Lung (tissue), 12 donors: ENCODE results near the gene PLAAT4. TPM values are rescaled to one million over a fixed set of nuclear protein-coding genes. Genes with fewer than 3 reads are reported as not detected.

Source experiments
- ATAC-seq: fragments of 200-7000 bp; cut with Tn5 transposase; one replicate; pipeline ENCODE4 v1.9.1; 2020; ENCODE audit warnings: moderate number of reproducible peaks; ENCODE audit not compliant: insufficient read depth, low FRiP score
- DNase-seq, 3 donors: peaks; one replicate each; pipeline ENCODE4 v3.0.0-alpha.2; 2013 to 2017
- H3K27ac ChIP-seq, 2 donors: one replicate each; pipeline ENCODE4 v1.5.1; 2013; ENCODE audit warnings: mild to moderate bottlenecking in 2 of 2, moderate library complexity in 2 of 2, control low read depth in 1 of 2, inconsistent platforms in 1 of 2, low read depth in 1 of 2, low read length in 1 of 2
- H3K27me3 ChIP-seq, 3 donors: one replicate each; pipeline ENCODE4 v1.5.1; 2013; ENCODE audit warnings: low read length in 2 of 3; ENCODE audit not compliant: control insufficient read depth in 3 of 3, insufficient read depth in 3 of 3
- H3K36me3 ChIP-seq, 4 donors: one replicate each; pipeline ENCODE4 v1.5.1; 2013; ENCODE audit warnings: low read length in 4 of 4, mild to moderate bottlenecking in 1 of 4, moderate library complexity in 1 of 4; ENCODE audit not compliant: control insufficient read depth in 4 of 4, insufficient read depth in 4 of 4
- H3K4me1 ChIP-seq, 5 donors: one replicate each; pipeline ENCODE4 v1.5.1; 2013; ENCODE audit warnings: low read length in 5 of 5, mild to moderate bottlenecking in 2 of 5, moderate library complexity in 1 of 5; ENCODE audit not compliant: control insufficient read depth in 5 of 5, insufficient read depth in 5 of 5
- H3K4me3 ChIP-seq: one replicate; pipeline ENCODE4 v1.5.1; 2013; ENCODE audit warnings: mild to moderate bottlenecking, control low read depth, moderate library complexity
- H3K9ac ChIP-seq, 2 donors: one replicate each; pipeline ENCODE4 v1.5.1; 2013; ENCODE audit warnings: low read length in 2 of 2, control low read depth in 1 of 2; ENCODE audit not compliant: insufficient read depth in 1 of 2
- H3K9me3 ChIP-seq, 4 donors: one replicate each; pipeline ENCODE4 v1.5.1; 2013; ENCODE audit warnings: low read length in 3 of 4, mild to moderate bottlenecking in 1 of 4, moderate library complexity in 1 of 4; ENCODE audit not compliant: control insufficient read depth in 4 of 4, insufficient read depth in 3 of 4
- WGBS, 2 donors: extraction: QIAGEN DNeasy Blood & Tissue Kit; methylation state at CpG; one replicate each; pipeline ENCODE4 v1.1.7; 2013; 5-methylcytosine and 5-hydroxymethylcytosine counted together
- polyA plus RNA-seq, 2 donors: library from polyadenylated mRNA; stranded (reverse); fragments of 200-250 nt; gene quantifications; one replicate each; pipeline ENCODE4 v1.2.1, GENCODE V29; 2013
- total RNA-seq, 2 donors: library from RNA; depleted of rRNA in 1 of 2; stranded (reverse); fragments of >200 nt in 1 of 2; gene quantifications; one replicate each; pipeline ENCODE4 v1.2.1, GENCODE V29; 2014 to 2021
- TF ChIP-seq, protein P1 (sequence below): IDR thresholded peaks from 2 replicates; pipeline ENCODE4 v1.5.1; 2012; ENCODE audit warnings: mild to moderate bottlenecking; ENCODE audit errors: control extremely low read depth, extremely low read depth
- donor health status: control.
- donor health status: control.
- donor health status: Bipolar disorder and iron deficiency.
- donor health status: healthy.
- donor health status: DM: yes; HTN: yes; CAD: no.

Gene PLAAT4
- total and polyA plus RNA-seq, 4 donors, result 49.7 to 336 (median 148) TPM

DNA sequence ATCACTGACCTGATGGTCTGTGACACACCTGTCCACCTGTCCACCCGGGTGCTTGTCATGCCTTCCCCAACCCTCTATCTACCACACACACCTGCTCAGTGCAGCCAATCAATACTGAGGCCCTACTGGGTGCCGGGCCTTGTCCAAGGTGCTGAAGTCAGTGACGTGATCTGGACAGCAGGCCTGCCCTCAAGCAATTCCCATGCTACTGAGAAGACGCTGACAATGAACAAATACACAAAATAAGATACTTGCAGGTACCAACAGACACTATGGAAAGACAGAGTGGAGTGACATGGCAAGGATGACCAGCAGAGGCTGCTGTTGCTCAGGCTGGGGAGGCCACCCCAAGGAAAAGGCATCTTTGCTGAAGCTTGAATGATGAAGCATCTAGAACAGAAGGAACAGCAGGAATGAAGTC, 56.4 kb downstream of the PLAAT4 start:
- no peak overlapping the region for H3K4me3 ChIP-seq
- H3K27me3 ChIP-seq, result no peaks in the 10 kb centered on the region
- DNase-seq, result peak in 1 of 3 donors; percentile 4
- H3K27ac ChIP-seq, result no peak overlapping the region
- TF ChIP-seq, protein P1, sequence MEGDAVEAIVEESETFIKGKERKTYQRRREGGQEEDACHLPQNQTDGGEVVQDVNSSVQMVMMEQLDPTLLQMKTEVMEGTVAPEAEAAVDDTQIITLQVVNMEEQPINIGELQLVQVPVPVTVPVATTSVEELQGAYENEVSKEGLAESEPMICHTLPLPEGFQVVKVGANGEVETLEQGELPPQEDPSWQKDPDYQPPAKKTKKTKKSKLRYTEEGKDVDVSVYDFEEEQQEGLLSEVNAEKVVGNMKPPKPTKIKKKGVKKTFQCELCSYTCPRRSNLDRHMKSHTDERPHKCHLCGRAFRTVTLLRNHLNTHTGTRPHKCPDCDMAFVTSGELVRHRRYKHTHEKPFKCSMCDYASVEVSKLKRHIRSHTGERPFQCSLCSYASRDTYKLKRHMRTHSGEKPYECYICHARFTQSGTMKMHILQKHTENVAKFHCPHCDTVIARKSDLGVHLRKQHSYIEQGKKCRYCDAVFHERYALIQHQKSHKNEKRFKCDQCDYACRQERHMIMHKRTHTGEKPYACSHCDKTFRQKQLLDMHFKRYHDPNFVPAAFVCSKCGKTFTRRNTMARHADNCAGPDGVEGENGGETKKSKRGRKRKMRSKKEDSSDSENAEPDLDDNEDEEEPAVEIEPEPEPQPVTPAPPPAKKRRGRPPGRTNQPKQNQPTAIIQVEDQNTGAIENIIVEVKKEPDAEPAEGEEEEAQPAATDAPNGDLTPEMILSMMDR, result peak; percentile 2
- peaks cover 0 to 46% (median 2%) of the 10 kb centered on the region in 4 donors for H3K36me3 ChIP-seq
- H3K9ac ChIP-seq, result no peak overlapping the region
- 83 to 89% methylated on average over 4 of the region's 4 CpGs for WGBS, 2 donors
- no peaks in the 10 kb centered on the region for H3K9me3 ChIP-seq
- ATAC-seq, result no peak
- H3K4me1 ChIP-seq, result no peaks in the 10 kb centered on the region

DNA sequence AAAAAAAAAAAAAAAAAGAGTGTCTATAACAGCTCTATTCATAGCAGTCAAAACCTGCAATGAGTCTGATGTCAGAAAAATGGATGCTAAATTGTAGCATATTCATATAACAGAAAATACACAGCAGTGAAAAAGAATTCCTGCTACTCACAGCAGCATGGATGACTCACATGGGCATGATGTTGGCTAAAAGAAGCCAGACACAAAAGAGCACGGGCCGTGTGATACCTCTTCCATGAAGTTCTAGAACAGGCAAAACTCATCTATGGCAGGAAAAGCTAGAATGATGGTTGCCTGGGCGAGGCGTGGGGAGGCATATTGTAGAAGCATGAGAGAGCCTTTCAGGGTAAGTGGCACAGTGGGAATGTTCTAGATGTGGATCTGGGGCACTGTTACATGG, 58.7 kb downstream of the PLAAT4 start:
- TF ChIP-seq, protein P1, result no peak
- 93 to 94% methylated on average over 4 of the region's 4 CpGs for WGBS, 2 donors
- no peak overlapping the region for H3K4me3 ChIP-seq

More for the DNA sequence above, 58.7 kb downstream of the PLAAT4 start:
- H3K9ac ChIP-seq, result no peak overlapping the region
- ATAC-seq, result no peak
- no peak for DNase-seq
- no peaks in the 10 kb centered on the region for H3K9me3 ChIP-seq
- H3K36me3 ChIP-seq, result peaks cover 0 to 28% (median 0%) of the 10 kb centered on the region in 4 donors
- H3K27me3 ChIP-seq, result no peaks in the 10 kb centered on the region
- H3K27ac ChIP-seq, result no peak overlapping the region
- H3K4me1 ChIP-seq, result no peaks in the 10 kb centered on the region

Other genes starting within 250 kb of the PLAAT4 start
- gene SLC22A9, start 167.0 kb upstream of the PLAAT4 start, total RNA-seq, result not detected
- not detected for gene SLC22A9, start 167.0 kb upstream of the PLAAT4 start, polyA plus RNA-seq
- gene PLAAT5, start 45.6 kb upstream of the PLAAT4 start, total RNA-seq, result 1 to 10 TPM; 1.1 to 5.6 TPM
- 1 to 10 TPM; 2.5 to 3.8 TPM for gene PLAAT5, start 45.6 kb upstream of the PLAAT4 start, polyA plus RNA-seq
- 1 to 10 TPM in 1 of 2 donors, under 1 TPM in 1; 0.43 to 1.3 TPM for gene LGALS12, start 30.7 kb upstream of the PLAAT4 start, total RNA-seq
- under 1 TPM; 0.75 to 0.98 TPM for gene LGALS12, start 30.7 kb upstream of the PLAAT4 start, polyA plus RNA-seq
- gene PLAAT2, start 26.6 kb downstream of the PLAAT4 start, total RNA-seq, result 1 to 10 TPM; 2.2 to 8.3 TPM
- gene PLAAT2, start 26.6 kb downstream of the PLAAT4 start, polyA plus RNA-seq, result 10 to 100 TPM; 21.3 to 29.8 TPM
- 100 to 1,000 TPM in 1 of 2 donors, 10 to 100 TPM in 1; 12.7 to 124 TPM for gene PLAAT3, start 77.6 kb downstream of the PLAAT4 start, total RNA-seq
- 100 to 1,000 TPM in 1 of 2 donors, 10 to 100 TPM in 1; 55.5 to 232 TPM for gene PLAAT3, start 77.6 kb downstream of the PLAAT4 start, polyA plus RNA-seq
- gene ATL3, start 134.6 kb downstream of the PLAAT4 start, total RNA-seq, result 10 to 100 TPM; 50.7 to 79.5 TPM
- 10 to 100 TPM; 13.6 to 16.7 TPM for gene ATL3, start 134.6 kb downstream of the PLAAT4 start, polyA plus RNA-seq
- 100 to 1,000 TPM in 1 of 2 donors, 10 to 100 TPM in 1; 82.1 to 102 TPM for gene RTN3, start 144.7 kb downstream of the PLAAT4 start, total RNA-seq
- 10 to 100 TPM; 87.0 to 98.2 TPM for gene RTN3, start 144.7 kb downstream of the PLAAT4 start, polyA plus RNA-seq
- 10 to 100 TPM in 1 of 2 donors, 1 to 10 TPM in 1; 8.7 to 21.8 TPM for gene ZFTA, start 232.0 kb downstream of the PLAAT4 start, total RNA-seq
- 1 to 10 TPM; 4.1 to 4.6 TPM for gene ZFTA, start 232.0 kb downstream of the PLAAT4 start, polyA plus RNA-seq